ENCODE results near the gene CARD10. TPM values are rescaled to one million over a fixed set of nuclear protein-coding genes. Genes with fewer than 3 reads are reported as not detected.
A peak's percentile ranks its signal among the peaks of the same experiment; 100 is the strongest.

CARD10 gene
- total RNA-seq, 4 donors from 2014 or later: 6.5 to 17.3 (median 11.0) TPM

DNA sequence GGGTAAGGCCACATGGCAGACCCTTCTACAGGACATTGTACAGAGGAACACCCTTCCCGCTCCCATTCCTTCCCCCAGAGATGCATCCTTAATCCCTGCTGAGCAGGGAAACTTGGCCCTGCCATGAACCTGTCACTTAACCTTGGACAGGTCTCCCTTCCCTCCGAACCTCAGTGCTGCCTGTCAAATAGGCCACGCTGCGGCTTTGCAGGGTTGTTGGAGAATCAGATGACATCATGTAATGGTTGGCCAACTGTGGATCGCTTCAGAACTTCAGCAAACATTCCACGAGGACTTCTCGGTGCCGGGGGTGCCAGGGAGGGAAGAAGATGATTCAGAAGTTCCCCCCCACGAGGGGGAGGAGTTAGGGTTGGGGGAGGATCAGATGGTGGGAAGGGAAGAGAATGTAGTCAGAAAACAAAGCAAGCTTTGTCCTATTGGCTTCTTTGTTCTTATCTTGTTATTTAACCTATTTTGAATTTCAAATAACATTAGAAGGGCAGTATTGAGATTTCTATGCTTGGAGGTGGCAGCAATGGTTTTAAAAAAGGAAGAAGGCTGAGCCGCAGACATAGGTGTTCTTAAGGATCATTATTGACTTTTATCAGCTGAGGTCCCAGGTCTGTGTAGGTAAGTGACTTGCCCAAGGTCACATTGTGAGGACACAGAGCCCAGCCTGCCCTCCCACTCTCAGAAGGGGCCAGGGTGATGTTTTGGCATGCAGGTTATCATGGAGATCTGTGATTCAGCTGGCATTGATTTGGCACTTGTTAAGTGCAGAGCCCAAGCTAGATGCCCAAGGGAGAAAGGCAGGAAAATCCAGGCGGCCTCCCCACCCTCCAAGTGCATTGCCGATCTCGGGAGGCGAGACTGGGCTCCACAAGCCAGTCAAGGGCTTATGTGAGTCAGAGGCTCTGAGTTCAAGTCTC, 44.2 kb upstream of the CARD10 start:
- H3K9me3 ChIP-seq: no peaks in the 10 kb centered on the region
- no peaks in the 10 kb centered on the region for H3K27me3 ChIP-seq
- no peak overlapping the region for H3K4me3 ChIP-seq (replicated peaks in 1 of 3)
- peak; percentile 59 to 69 for DNase-seq
- H3K27ac ChIP-seq: peak overlapping the region; percentile 55 to 99 (median 98)
- intact Hi-C loops (cut with DNase I): no loop called here
- 52 to 60% methylated on average over 14 of the region's 14 CpGs for WGBS, 2 donors
- peaks cover 8% of the 10 kb centered on the region in 2 donors for H3K36me3 ChIP-seq
- no peak for TF ChIP-seq POLR2A (IDR thresholded peaks at IDR 0.05)
- TF ChIP-seq, protein P1, sequence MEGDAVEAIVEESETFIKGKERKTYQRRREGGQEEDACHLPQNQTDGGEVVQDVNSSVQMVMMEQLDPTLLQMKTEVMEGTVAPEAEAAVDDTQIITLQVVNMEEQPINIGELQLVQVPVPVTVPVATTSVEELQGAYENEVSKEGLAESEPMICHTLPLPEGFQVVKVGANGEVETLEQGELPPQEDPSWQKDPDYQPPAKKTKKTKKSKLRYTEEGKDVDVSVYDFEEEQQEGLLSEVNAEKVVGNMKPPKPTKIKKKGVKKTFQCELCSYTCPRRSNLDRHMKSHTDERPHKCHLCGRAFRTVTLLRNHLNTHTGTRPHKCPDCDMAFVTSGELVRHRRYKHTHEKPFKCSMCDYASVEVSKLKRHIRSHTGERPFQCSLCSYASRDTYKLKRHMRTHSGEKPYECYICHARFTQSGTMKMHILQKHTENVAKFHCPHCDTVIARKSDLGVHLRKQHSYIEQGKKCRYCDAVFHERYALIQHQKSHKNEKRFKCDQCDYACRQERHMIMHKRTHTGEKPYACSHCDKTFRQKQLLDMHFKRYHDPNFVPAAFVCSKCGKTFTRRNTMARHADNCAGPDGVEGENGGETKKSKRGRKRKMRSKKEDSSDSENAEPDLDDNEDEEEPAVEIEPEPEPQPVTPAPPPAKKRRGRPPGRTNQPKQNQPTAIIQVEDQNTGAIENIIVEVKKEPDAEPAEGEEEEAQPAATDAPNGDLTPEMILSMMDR (IDR thresholded peaks at IDR 0.05): no peak
- H3K4me1 ChIP-seq: peaks cover 28 to 65% of the 10 kb centered on the region in 2 donors

DNA sequence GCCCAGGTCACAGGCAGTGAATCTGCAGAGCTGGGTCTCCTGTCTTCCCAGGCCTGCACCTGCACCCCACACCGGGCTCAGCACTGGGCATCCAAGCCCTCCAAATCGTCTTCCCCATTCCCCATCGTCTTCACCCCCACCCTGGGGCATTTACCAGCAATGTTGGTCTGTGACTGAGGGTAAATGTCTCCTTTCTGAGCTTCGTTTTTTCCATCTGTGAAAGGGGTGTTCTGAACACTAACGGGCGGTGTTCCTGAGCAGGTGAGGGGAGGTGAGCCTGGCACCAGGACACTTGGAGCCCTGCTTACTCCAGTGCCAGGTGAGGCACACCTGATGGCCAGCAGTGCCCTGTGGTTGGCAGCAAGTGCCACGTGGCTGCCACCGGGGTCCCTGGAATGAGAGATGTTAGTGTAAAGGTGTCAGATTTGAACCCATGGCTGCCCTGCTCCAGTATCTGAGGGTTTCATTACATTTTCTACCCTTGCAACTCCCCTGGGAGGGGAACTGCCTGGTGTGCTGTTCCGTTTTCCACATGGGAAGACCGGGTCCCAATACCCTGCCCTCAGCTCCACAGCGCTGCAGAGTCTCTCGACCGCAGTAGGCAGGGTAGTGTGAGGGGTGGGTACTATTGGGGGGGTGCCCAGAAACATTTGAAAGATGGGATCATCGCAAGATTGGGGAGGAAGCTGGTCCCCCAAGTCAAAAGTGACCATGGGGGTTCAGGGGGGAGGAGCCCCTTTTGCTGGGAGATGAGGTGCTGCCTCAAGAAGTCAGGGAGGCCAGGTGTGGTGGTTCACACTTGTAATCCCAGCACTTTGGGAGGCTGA, 43.0 kb upstream of the CARD10 start:
- Histone ChIP-seq H3K4me1 (peaks cover 25 to 60% of the 10 kb centered on the region in 2 donors), H3K4me3 (replicated peaks in 1 of 3) (peak overlapping the region in 1 of 3 donors; percentile 77), H3K27me3 (no peaks in the 10 kb centered on the region), H3K27ac (peak overlapping the region in 2 of 3 donors; percentile 98 to 99), H3K9me3 (no peaks in the 10 kb centered on the region), H3K36me3 (peaks cover 7 to 8% of the 10 kb centered on the region in 2 donors)
- intact Hi-C loops (cut with DNase I): no loop called here
- no peak for TF ChIP-seq POLR2A (IDR thresholded peaks at IDR 0.05)
- TF ChIP-seq, protein P1 (IDR thresholded peaks at IDR 0.05): peak in 1 of 6 experiments; percentile 1
- DNase-seq: no peak
- WGBS, 2 donors: 76 to 79% methylated on average over 14 of the region's 14 CpGs

- DNase-seq: peak; percentile 91 to 93
- H3K4me1 ChIP-seq: peaks cover 20 to 56% of the 10 kb centered on the region in 2 donors
- 2 to 4% methylated on average over 20 to 24 of the region's 56 CpGs for WGBS, 2 donors
Measured at GRCh38 chr22:37561212-37562048, 42.2 kb upstream of the CARD10 start.

GRCh38 chr22:37560608-37561211, 41.5 kb upstream of the CARD10 start:
- peak; percentile 61 to 68 for DNase-seq
- Histone ChIP-seq H3K36me3 (no peaks in the 10 kb centered on the region), H3K4me3 (replicated peaks in 1 of 3) (peak overlapping the region; percentile 68 to 88 (median 77)), H3K27ac (peak overlapping the region; percentile 98 to 99 (median 98)), H3K27me3 (no peaks in the 10 kb centered on the region), H3K4me1 (peaks cover 20 to 49% of the 10 kb centered on the region in 2 donors), H3K9me3 (no peaks in the 10 kb centered on the region)
- TF ChIP-seq, protein P1 (IDR thresholded peaks at IDR 0.05): no peak
- no peak for TF ChIP-seq POLR2A (IDR thresholded peaks at IDR 0.05)
- 1% methylated on average over 19 of the region's 72 CpGs; no CpG with 5 or more reads in 1 of the 2 donors for WGBS, 2 donors
- intact Hi-C loops (cut with DNase I): no loop called here

More at GRCh38 chr22:37561212-37562048, 42.2 kb upstream of the CARD10 start:
- H3K27ac ChIP-seq: peak overlapping the region; percentile 98 to 99 (median 98)
- H3K4me3 ChIP-seq (replicated peaks in 1 of 3): peak overlapping the region; percentile 68 to 88 (median 77)
- peaks cover 3 to 4% of the 10 kb centered on the region in 2 donors for H3K36me3 ChIP-seq
- intact Hi-C loops (cut with DNase I): no loop called here
- TF ChIP-seq POLR2A (IDR thresholded peaks at IDR 0.05): peak in 1 of 2 donors; percentile 20
- TF ChIP-seq, protein P1 (IDR thresholded peaks at IDR 0.05): peak; percentile 36 to 83 (median 80)
- no peaks in the 10 kb centered on the region for H3K27me3 ChIP-seq
- H3K9me3 ChIP-seq: no peaks in the 10 kb centered on the region
